Measurements from ENCODE around the gene NOL9. TPM values are rescaled to one million over a fixed set of nuclear protein-coding genes. Genes with fewer than 3 reads are reported as not detected.
A peak's percentile ranks its signal among the peaks of the same experiment; 100 is the strongest.

NOL9 gene
- total RNA-seq, 1 donor from 2014 or later = 48.0 TPM

GRCh38 chr1:6486433-6487011, 67.8 kb downstream of the NOL9 start:
- peak; percentile 96 for DNase-seq (ENCODE audit: low spot score)
- Mint-ChIP-seq H3K27me3 (ENCODE audit: insufficient read depth, low read depth) (peaks cover 32% of the 10 kb centered on the region), H3K4me3 (peak overlapping the region; percentile 76), H3K27ac (peak overlapping the region; percentile 14), H3K36me3 (no peaks in the 10 kb centered on the region), H3K4me1 (peaks cover 13% of the 10 kb centered on the region), H3K9me3 (no peaks in the 10 kb centered on the region)
- Histone ChIP-seq H3K27me3 (peaks cover 10% of the 10 kb centered on the region), H2AFZ (replicated peaks) (peak overlapping the region; percentile 76), H3K27ac (no peak overlapping the region), H3K9ac (no peak overlapping the region), H3K4me1 (peaks cover 12% of the 10 kb centered on the region), H3K4me3 (peak overlapping the region; percentile 91), H3K9me3 (ENCODE audit: low read depth) (no peaks in the 10 kb centered on the region), H3K79me2 (ENCODE audit: low read depth) (peaks cover 6% of the 10 kb centered on the region), H3K4me2 (peak overlapping the region; percentile 99), H3F3A (ENCODE audit: low read depth) (peaks cover 15% of the 10 kb centered on the region), H3K36me3 (no peaks in the 10 kb centered on the region), H4K20me1 (ENCODE audit: low read depth) (peaks cover 2% of the 10 kb centered on the region)
- TF ChIP-seq CTCF (IDR thresholded peaks at IDR 0.05) (peak; percentile 94), EZH2 (IDR thresholded peaks at IDR 0.05) (no peak)

- H3K36me3 ChIP-seq = no peaks in the 10 kb centered on the region
- TF ChIP-seq CTCF (IDR thresholded peaks at IDR 0.05) (no peak), EZH2 (IDR thresholded peaks at IDR 0.05) (no peak), EZH2phosphoT487 (IDR thresholded peaks at IDR 0.05) (no peak)
- peaks cover 30% of the 10 kb centered on the region for H3K27me3 Mint-ChIP-seq (ENCODE audit: insufficient read depth, low read depth)
- no peak overlapping the region for H3K27ac Mint-ChIP-seq
- peaks cover 8% of the 10 kb centered on the region for H3K4me1 Mint-ChIP-seq
- H3K4me3 ChIP-seq = peak overlapping the region; percentile 91
- peak overlapping the region; percentile 76 for H2AFZ ChIP-seq (replicated peaks)
- H3K79me2 ChIP-seq (ENCODE audit: low read depth) = peaks cover 6% of the 10 kb centered on the region
- H3K27me3 ChIP-seq = no peaks in the 10 kb centered on the region
- peak overlapping the region; percentile 54 for H3K9ac ChIP-seq
- H3K4me2 ChIP-seq = peak overlapping the region; percentile 99
- no peak overlapping the region for H3K27ac ChIP-seq
- no peaks in the 10 kb centered on the region for H4K20me1 ChIP-seq (ENCODE audit: low read depth)
- no peaks in the 10 kb centered on the region for H3K36me3 Mint-ChIP-seq
- peaks cover 5% of the 10 kb centered on the region for H3F3A ChIP-seq (ENCODE audit: low read depth)
- peaks cover 12% of the 10 kb centered on the region for H3K4me1 ChIP-seq
- no peaks in the 10 kb centered on the region for H3K9me3 ChIP-seq (ENCODE audit: low read depth)
- H3K9me3 Mint-ChIP-seq = no peaks in the 10 kb centered on the region
- H3K4me3 Mint-ChIP-seq = peak overlapping the region; percentile 76
- DNase-seq (ENCODE audit: low spot score) = peak; percentile 56
These were observed 68.9 kb downstream of the NOL9 start for GRCh38 chr1:6485168-6486101.

GRCh38 chr1:6484826-6485167, 69.5 kb downstream of the NOL9 start:
- Mint-ChIP-seq H3K27ac (no peak overlapping the region), H3K9me3 (no peaks in the 10 kb centered on the region), H3K27me3 (ENCODE audit: insufficient read depth, low read depth) (peaks cover 30% of the 10 kb centered on the region), H3K4me3 (peak overlapping the region; percentile 75), H3K36me3 (no peaks in the 10 kb centered on the region), H3K4me1 (peaks cover 8% of the 10 kb centered on the region)
- DNase-seq (ENCODE audit: low spot score) = no peak
- Histone ChIP-seq H3K4me3 (peak overlapping the region; percentile 91), H3K4me1 (peaks cover 12% of the 10 kb centered on the region), H3K27me3 (no peaks in the 10 kb centered on the region), H2AFZ (replicated peaks) (peak overlapping the region; percentile 76), H3K9ac (peak overlapping the region; percentile 54), H3F3A (ENCODE audit: low read depth) (peaks cover 5% of the 10 kb centered on the region), H3K4me2 (peak overlapping the region; percentile 99), H3K79me2 (ENCODE audit: low read depth) (peaks cover 6% of the 10 kb centered on the region), H4K20me1 (ENCODE audit: low read depth) (no peaks in the 10 kb centered on the region), H3K27ac (no peak overlapping the region), H3K36me3 (no peaks in the 10 kb centered on the region), H3K9me3 (ENCODE audit: low read depth) (no peaks in the 10 kb centered on the region)
- TF ChIP-seq EZH2 (IDR thresholded peaks at IDR 0.05) = no peak
- no peak for TF ChIP-seq EZH2phosphoT487 (IDR thresholded peaks at IDR 0.05)
- no peak for TF ChIP-seq CTCF (IDR thresholded peaks at IDR 0.05)

Measured in neural progenitor cell (in vitro differentiated cells).